ENCODE results near the gene DPP9. TPM values are rescaled to one million over a fixed set of nuclear protein-coding genes. Genes with fewer than 3 reads are reported as not detected.

The DPP9 gene
- total RNA-seq, 1 donor: 53.1 TPM

DNA sequence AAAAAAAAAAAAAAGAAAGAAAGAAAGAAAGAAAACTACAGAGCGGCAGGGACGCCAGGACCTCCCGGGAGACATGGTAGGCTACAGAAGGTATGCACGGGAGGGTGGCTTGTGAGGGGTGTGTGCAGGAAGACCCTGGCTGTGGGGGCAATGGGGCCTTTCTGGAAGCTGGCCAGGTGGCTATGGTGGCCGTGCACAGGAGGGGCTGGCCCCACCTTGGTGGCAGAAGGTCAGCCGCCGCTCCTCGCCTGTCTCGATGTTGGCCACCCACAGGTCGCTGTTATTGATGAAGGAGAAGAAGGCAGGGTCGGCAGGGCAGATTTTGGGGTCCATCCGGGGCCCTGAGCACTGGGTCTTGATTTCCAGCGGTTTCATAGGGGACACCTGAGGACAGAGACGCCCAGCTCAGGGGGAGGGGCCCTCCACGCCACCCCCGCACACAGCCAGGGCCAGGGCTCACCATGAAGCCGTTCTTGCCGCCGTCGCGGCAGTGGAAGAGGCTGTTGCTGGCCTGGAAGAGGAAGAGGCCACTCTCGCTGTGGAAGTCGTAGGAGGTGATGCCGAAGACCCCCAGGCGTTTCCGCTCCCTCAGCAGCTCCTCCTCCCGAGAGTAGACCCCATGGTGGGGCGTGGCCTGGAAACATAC, 19.8 kb downstream of the DPP9 start:
- TF ChIP-seq, protein P1, sequence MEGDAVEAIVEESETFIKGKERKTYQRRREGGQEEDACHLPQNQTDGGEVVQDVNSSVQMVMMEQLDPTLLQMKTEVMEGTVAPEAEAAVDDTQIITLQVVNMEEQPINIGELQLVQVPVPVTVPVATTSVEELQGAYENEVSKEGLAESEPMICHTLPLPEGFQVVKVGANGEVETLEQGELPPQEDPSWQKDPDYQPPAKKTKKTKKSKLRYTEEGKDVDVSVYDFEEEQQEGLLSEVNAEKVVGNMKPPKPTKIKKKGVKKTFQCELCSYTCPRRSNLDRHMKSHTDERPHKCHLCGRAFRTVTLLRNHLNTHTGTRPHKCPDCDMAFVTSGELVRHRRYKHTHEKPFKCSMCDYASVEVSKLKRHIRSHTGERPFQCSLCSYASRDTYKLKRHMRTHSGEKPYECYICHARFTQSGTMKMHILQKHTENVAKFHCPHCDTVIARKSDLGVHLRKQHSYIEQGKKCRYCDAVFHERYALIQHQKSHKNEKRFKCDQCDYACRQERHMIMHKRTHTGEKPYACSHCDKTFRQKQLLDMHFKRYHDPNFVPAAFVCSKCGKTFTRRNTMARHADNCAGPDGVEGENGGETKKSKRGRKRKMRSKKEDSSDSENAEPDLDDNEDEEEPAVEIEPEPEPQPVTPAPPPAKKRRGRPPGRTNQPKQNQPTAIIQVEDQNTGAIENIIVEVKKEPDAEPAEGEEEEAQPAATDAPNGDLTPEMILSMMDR (IDR thresholded peaks at IDR 0.05; ENCODE audit: insufficient read depth, low read length): no peak
- no peak for DNase-seq (ENCODE audit: low read depth)
- no peak overlapping the region for H3K4me3 ChIP-seq (ENCODE audit: low read depth, low read length)

DNA sequence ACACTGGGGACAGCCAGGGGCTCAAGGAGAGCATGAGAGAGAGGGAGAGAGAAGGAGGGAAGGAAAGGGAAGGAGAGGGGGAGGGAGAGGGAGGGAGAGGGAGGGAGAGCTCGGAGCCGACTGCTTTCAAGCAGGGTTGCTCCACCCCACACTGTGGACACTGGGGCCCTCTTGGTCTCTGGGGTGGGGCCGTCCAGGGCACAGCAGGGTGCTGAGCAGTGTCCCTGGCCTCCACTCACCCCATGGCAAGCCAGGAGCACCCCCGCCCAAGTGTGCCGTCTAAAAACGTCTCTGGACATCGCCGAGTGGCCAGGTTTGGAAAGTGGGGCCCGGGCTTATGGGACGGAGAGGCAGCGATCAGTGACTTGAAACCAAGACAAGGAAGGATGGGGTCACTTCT, 20.9 kb downstream of the DPP9 start:
- DNase-seq (ENCODE audit: low read depth): no peak
- TF ChIP-seq, protein P1 (IDR thresholded peaks at IDR 0.05; ENCODE audit: insufficient read depth, low read length): no peak

DNA sequence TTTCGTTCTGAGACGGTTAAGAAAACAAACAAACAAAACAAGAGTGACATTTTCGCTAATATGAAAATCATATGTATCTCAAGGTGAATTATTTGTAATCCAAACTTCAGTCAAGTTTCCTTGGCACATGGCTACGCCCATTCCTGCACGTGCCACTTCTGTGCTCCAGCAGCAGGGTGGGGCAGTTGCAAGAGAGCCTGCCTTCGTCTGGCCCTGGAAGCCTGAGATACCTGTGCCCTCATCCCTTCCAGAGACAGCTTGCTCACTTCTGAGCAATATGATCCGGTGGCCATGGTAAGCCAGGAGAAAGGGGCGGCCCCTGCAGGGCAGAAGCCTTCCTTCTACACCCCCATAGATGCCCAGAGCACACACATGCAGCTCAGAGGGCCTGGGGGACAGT, 22.1 kb downstream of the DPP9 start:
- H3K4me3 ChIP-seq (ENCODE audit: low read depth, low read length): no peak overlapping the region
- TF ChIP-seq, protein P1 (IDR thresholded peaks at IDR 0.05; ENCODE audit: insufficient read depth, low read length): no peak
- DNase-seq (ENCODE audit: low read depth): no peak

More for the DNA sequence above, 20.9 kb downstream of the DPP9 start:
- H3K4me3 ChIP-seq (ENCODE audit: low read depth, low read length): no peak overlapping the region

DNA sequence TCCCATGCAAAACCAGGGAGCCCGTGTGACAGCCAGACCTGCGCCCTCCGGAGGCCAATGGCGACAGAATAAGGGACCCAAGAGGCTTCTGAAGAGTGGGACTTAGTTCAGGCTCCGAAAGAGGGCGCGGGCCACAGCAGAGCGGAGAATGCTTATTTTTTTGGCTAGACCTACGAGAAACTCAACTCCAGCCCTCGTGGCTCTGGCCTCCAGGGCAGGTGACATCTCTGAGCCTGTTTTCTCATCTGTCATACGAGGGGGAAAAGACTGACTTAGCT, 23.0 kb downstream of the DPP9 start:
- TF ChIP-seq, protein P1 (IDR thresholded peaks at IDR 0.05; ENCODE audit: insufficient read depth, low read length): no peak
- DNase-seq (ENCODE audit: low read depth): no peak
- no peak overlapping the region for H3K4me3 ChIP-seq (ENCODE audit: low read depth, low read length)

DNA sequence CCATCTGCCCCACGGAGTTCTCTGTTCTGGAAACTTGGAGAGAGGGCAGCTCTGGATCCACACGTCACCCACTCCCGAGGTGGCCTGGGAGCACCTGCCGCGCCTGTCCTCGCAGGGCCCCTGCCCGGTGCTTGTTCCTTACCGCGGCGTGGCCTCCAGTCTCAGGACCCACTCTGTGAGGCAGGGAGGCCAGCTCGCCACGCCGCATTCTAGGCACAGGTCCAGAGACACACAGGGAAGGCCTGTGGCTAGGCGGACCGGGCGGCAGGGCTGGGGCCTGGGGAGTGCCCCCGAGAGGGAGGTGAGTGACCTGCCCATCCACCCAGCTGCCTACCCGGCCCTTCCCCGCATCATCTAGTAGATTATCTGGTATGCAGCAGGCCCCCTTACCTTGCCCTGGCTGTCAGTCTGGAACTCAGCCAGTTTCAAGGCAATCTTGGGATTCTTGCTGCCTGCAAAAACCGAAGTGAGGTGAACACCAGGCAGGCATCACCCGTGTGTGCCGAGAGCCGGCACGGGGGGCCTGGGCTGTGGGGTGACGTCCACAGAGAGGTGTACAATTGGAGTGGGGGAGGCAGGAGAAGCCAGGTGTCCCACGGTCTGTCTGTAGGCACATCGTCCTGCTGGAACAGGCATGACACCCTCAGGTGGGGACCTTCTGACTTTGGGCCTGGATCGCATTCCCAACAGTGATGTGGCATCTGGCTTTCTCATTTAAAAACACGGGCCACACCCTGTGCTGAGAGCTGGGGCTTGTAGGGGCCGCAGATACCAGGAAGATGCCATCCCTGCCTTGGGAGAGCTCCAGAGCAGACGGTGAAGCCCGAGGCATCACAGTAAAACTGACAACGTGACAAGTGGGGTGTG, 23.6 kb downstream of the DPP9 start:
- no peak for DNase-seq (ENCODE audit: low read depth)
- H3K4me3 ChIP-seq (ENCODE audit: low read depth, low read length): no peak overlapping the region
- TF ChIP-seq, protein P1 (IDR thresholded peaks at IDR 0.05; ENCODE audit: insufficient read depth, low read length): no peak

DNA sequence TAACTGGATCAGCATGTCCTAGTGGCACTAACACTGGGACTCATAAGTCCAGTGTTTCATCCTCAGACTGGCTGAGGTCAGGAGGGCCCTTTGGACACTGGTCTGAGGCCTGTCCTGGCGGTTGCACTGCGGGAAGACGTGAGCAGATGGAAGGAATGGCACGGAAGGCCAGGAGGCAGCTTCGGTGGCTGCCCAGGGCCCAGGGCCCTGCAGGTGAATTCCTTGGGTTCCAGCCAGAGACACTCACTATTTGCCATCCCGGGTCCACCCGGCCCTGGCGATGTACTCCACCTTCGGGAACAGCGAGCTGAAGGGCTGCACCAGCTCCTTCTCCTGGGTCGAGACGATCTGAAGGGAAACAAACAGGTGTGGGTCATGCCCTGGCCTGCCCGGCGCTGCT, 26.3 kb downstream of the DPP9 start:
- no peak for DNase-seq (ENCODE audit: low read depth)
- TF ChIP-seq, protein P1 (IDR thresholded peaks at IDR 0.05; ENCODE audit: insufficient read depth, low read length): no peak
- H3K4me3 ChIP-seq (ENCODE audit: low read depth, low read length): no peak overlapping the region
